ENCODE measurements around the gene PAX4. TPM values are rescaled to one million over a fixed set of nuclear protein-coding genes. Genes with fewer than 3 reads are reported as not detected.

PAX4 gene
- total RNA-seq, 2 donors from 2014 or later: 0.24 TPM; not detected in 1

DNA sequence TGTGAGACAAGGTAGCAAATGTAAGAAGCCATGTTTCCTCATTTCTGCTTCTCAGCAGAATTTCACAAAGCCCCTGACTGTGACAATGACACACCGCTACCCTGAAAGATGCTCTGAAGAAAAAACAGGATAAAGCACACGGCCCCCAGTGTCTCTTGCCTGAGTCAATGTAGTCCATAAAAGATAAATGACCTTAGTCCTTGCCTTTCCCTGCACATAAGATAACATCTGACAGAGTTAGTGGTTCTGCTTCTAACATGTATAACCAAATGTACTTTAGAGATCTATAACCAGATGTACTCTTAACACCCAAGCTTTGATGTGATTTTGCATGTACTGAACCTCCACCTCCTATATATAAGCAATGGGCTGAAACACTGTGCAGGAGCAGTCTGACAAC lies 31.0 kb upstream of the PAX4 start:
- H3K27ac Mint-ChIP-seq: no peak overlapping the region
- Histone ChIP-seq H3K27me3 (ENCODE audit: control insufficient read depth, insufficient read depth, low read length, poor library complexity, severe bottlenecking) (no peaks in the 10 kb centered on the region), H3K9ac (ENCODE audit: extremely low read depth, low read length, poor library complexity, severe bottlenecking) (no peak overlapping the region), H3K27ac (ENCODE audit: low read depth, low read length) (no peak overlapping the region), H3K9me3 (ENCODE audit: control insufficient read depth, low read length) (no peaks in the 10 kb centered on the region), H3K36me3 (ENCODE audit: control insufficient read depth, insufficient read depth, low read length) (peaks cover 4% of the 10 kb centered on the region), H3K4me3 (ENCODE audit: low read length) (no peak overlapping the region), H3K4me1 (ENCODE audit: control insufficient read depth, insufficient read depth, low read length) (no peaks in the 10 kb centered on the region)
- 86 to 95% methylated on average over 2 of the region's 2 CpGs for WGBS, 2 experiments (ENCODE audit: insufficient coverage in 1 of 2, insufficient read length in 1 of 2)
- TF ChIP-seq, protein P1, sequence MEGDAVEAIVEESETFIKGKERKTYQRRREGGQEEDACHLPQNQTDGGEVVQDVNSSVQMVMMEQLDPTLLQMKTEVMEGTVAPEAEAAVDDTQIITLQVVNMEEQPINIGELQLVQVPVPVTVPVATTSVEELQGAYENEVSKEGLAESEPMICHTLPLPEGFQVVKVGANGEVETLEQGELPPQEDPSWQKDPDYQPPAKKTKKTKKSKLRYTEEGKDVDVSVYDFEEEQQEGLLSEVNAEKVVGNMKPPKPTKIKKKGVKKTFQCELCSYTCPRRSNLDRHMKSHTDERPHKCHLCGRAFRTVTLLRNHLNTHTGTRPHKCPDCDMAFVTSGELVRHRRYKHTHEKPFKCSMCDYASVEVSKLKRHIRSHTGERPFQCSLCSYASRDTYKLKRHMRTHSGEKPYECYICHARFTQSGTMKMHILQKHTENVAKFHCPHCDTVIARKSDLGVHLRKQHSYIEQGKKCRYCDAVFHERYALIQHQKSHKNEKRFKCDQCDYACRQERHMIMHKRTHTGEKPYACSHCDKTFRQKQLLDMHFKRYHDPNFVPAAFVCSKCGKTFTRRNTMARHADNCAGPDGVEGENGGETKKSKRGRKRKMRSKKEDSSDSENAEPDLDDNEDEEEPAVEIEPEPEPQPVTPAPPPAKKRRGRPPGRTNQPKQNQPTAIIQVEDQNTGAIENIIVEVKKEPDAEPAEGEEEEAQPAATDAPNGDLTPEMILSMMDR (conservative IDR thresholded peaks at IDR 0.05): no peak
- peaks cover 5% of the 10 kb centered on the region for H3K27me3 Mint-ChIP-seq (ENCODE audit: insufficient read depth)
- H3K4me1 Mint-ChIP-seq: peaks cover 11% of the 10 kb centered on the region
- no peaks in the 10 kb centered on the region for H3K9me3 Mint-ChIP-seq
- no peaks in the 10 kb centered on the region for H3K36me3 Mint-ChIP-seq (ENCODE audit: low read depth)
- H3K4me3 Mint-ChIP-seq: no peak overlapping the region
- no peak for DNase-seq

DNA sequence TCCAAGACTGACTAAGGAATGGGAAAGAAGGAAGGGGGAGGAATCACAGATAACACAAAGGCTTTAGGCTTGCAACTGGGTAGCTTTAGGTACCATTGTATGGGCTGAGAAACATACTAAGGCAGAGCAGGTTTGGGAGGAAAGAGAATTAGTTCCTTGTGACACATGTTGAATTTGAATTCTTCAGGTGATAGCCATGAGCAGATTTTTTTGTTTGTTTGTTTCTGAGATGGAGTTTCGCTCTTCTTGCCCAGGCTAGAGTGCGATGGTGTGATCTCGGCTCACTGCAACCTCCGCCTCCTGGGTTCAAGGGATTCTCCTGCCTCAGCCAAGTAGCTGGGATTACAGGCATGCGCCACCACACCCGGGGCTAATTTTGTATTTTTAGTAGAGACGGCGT lies 29.7 kb upstream of the PAX4 start:
- H3K4me3 Mint-ChIP-seq: no peak overlapping the region
- H3K9ac ChIP-seq (ENCODE audit: extremely low read depth, low read length, poor library complexity, severe bottlenecking): no peak overlapping the region
- H3K36me3 Mint-ChIP-seq (ENCODE audit: low read depth): no peaks in the 10 kb centered on the region
- no peak overlapping the region for H3K4me3 ChIP-seq (ENCODE audit: low read length)
- WGBS, 2 experiments (ENCODE audit: insufficient coverage in 1 of 2, insufficient read length in 1 of 2): 93 to 95% methylated on average over 6 to 8 of the region's 8 CpGs
- H3K4me1 Mint-ChIP-seq: peaks cover 6% of the 10 kb centered on the region
- TF ChIP-seq, protein P1 (conservative IDR thresholded peaks at IDR 0.05): no peak
- H3K27ac Mint-ChIP-seq: no peak overlapping the region
- H3K9me3 Mint-ChIP-seq: no peaks in the 10 kb centered on the region
- no peak overlapping the region for H3K27ac ChIP-seq (ENCODE audit: low read depth, low read length)
- no peak for DNase-seq
- no peaks in the 10 kb centered on the region for H3K27me3 ChIP-seq (ENCODE audit: control insufficient read depth, insufficient read depth, low read length, poor library complexity, severe bottlenecking)
- H3K9me3 ChIP-seq (ENCODE audit: control insufficient read depth, low read length): no peaks in the 10 kb centered on the region
- H3K36me3 ChIP-seq (ENCODE audit: control insufficient read depth, insufficient read depth, low read length): no peaks in the 10 kb centered on the region
- no peaks in the 10 kb centered on the region for H3K4me1 ChIP-seq (ENCODE audit: control insufficient read depth, insufficient read depth, low read length)
- peaks cover 5% of the 10 kb centered on the region for H3K27me3 Mint-ChIP-seq (ENCODE audit: insufficient read depth)

DNA sequence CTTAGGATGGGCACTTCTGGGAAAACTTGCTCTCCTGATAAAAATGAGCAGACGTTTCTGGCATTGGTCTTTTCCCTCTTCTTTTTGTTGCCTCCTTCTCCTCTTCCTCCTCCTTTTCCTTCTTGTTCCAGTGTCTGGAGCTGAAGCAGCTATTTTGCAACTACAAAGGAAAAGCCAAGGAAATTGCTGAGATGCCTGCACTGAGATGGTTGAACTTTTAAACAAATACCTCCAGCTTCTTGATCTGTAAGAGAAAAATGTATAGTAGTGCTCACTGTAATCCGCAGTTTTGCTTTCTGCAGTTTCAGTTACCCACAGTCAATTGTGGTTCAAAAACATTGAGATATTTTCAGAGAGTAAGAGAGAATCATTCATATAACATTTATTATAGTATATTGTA lies 26.5 kb upstream of the PAX4 start:
- H3K9me3 Mint-ChIP-seq: no peaks in the 10 kb centered on the region
- peaks cover 5% of the 10 kb centered on the region for H3K27me3 Mint-ChIP-seq (ENCODE audit: insufficient read depth)
- no peaks in the 10 kb centered on the region for H3K9me3 ChIP-seq (ENCODE audit: control insufficient read depth, low read length)
- no peak for DNase-seq
- no peak overlapping the region for H3K27ac Mint-ChIP-seq
- 71 to 85% methylated on average over 1 to 2 of the region's 2 CpGs for WGBS, 2 experiments (ENCODE audit: insufficient coverage in 1 of 2, insufficient read length in 1 of 2)
- H3K9ac ChIP-seq (ENCODE audit: extremely low read depth, low read length, poor library complexity, severe bottlenecking): no peak overlapping the region
- H3K36me3 ChIP-seq (ENCODE audit: control insufficient read depth, insufficient read depth, low read length): no peaks in the 10 kb centered on the region
- no peaks in the 10 kb centered on the region for H3K4me1 ChIP-seq (ENCODE audit: control insufficient read depth, insufficient read depth, low read length)
- no peaks in the 10 kb centered on the region for H3K36me3 Mint-ChIP-seq (ENCODE audit: low read depth)
- H3K27me3 ChIP-seq (ENCODE audit: control insufficient read depth, insufficient read depth, low read length, poor library complexity, severe bottlenecking): no peaks in the 10 kb centered on the region
- no peak overlapping the region for H3K4me3 ChIP-seq (ENCODE audit: low read length)
- TF ChIP-seq, protein P1 (conservative IDR thresholded peaks at IDR 0.05): no peak
- peaks cover 4% of the 10 kb centered on the region for H3K4me1 Mint-ChIP-seq
- no peak overlapping the region for H3K27ac ChIP-seq (ENCODE audit: low read depth, low read length)
- H3K4me3 Mint-ChIP-seq: no peak overlapping the region
